Measurements from ENCODE around the gene LDLRAP1. TPM values are rescaled to one million over a fixed set of nuclear protein-coding genes. Genes with fewer than 3 reads are reported as not detected.

LDLRAP1 gene
- total RNA-seq, 1 donor from 2014 or later = 22.3 TPM

DNA sequence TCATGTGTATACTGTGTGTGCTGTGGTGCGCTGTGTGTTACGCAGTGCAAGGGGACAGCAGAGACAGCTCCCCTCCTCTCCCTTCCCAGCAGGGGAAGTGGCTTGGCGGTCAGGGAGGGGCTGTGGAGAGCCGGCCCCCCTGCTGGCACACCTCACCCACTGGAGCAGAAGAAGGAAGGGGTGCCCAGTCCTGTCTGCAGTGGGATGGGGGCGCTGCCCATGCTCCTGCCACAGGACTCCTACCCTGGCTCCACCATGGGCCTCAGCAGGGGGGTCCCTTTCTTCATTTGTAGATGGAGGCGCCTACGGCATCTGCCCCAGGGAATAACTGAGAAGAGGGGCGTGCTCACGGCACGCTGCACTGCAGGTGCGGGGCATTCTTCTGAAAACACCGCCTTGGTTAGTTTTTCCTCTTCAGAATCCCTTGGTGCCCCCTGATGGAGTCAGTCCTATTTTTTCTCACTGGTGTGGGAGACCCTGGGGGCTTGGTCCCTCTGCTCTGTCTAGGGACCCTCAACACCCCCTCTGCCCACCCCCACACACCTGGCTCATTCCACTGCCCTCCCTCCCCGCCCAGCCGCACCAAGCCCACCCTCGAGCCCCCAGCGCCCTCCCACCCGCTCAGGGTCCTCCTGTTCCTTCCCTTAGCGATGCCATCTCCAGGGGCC is 13.8 kb upstream of the LDLRAP1 start:
- H3K9me3 ChIP-seq = no peaks in the 10 kb centered on the region
- no peak overlapping the region for H3K27ac ChIP-seq
- no peak overlapping the region for H3K4me3 ChIP-seq
- DNase-seq (ENCODE audit: extremely low spot score in 2 of 2) = no peak
- intact Hi-C loops (cut with DNase I) = loop anchor here (10.0 kb wide), 1 partner anchor 115 kb away; no protein-coding TSS in a partner anchor
- H3K36me3 ChIP-seq = no peaks in the 10 kb centered on the region
- H3K27me3 ChIP-seq = no peaks in the 10 kb centered on the region
- H3K4me1 ChIP-seq = peaks cover 5% of the 10 kb centered on the region
- TF ChIP-seq POLR2A (IDR thresholded peaks at IDR 0.05) (no peak), POLR2AphosphoS5 (IDR thresholded peaks at IDR 0.05; ENCODE audit: insufficient read depth in 1 of 2, low read depth in 1 of 2) (no peak)
- TF ChIP-seq, protein P1, sequence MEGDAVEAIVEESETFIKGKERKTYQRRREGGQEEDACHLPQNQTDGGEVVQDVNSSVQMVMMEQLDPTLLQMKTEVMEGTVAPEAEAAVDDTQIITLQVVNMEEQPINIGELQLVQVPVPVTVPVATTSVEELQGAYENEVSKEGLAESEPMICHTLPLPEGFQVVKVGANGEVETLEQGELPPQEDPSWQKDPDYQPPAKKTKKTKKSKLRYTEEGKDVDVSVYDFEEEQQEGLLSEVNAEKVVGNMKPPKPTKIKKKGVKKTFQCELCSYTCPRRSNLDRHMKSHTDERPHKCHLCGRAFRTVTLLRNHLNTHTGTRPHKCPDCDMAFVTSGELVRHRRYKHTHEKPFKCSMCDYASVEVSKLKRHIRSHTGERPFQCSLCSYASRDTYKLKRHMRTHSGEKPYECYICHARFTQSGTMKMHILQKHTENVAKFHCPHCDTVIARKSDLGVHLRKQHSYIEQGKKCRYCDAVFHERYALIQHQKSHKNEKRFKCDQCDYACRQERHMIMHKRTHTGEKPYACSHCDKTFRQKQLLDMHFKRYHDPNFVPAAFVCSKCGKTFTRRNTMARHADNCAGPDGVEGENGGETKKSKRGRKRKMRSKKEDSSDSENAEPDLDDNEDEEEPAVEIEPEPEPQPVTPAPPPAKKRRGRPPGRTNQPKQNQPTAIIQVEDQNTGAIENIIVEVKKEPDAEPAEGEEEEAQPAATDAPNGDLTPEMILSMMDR (IDR thresholded peaks at IDR 0.05) = no peak

DNA sequence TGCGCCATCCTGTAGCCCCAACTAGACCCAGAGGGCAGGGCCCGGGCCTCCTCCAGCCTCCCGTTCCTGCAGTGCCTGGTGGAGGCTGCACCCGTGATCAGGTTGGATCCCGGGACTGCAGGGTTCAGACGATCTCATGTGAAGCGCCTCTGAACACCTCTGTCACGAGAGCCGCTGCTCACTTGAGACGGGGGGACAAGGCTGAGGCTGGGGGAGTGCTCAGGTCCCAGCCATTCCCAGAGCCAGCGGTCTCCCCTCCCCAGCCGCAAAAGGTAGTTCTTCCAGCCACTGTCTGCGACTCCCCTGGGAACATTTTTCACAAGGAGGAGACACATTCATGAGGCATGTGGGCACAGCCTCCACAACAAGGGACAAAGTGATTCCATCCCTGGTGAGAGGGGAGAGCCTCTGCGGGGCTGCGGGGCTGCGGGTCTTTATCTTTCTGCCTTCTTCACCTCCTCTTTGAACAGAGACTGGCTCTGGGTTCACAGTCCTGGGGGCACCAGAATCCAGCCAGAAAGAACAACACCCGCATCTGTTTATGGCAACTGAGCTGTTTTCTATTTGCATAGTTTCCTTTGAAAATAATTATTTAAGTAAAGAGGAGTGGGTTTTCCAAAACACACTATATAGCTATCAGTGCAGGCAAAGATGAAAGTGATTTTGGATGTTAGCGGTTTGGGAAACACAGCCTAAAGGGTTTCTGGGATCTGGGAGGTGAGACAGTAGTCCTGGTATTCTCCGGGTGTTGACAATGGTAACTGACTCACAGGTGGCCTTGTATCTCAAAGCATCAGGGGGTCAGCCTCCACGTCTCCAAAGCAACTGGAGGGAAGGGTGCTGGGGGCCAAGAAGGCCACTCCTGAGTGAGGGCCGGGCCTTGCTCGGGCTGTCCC is 13.0 kb upstream of the LDLRAP1 start:
- TF ChIP-seq POLR2AphosphoS5 (IDR thresholded peaks at IDR 0.05; ENCODE audit: insufficient read depth in 1 of 2, low read depth in 1 of 2) (no peak), POLR2A (IDR thresholded peaks at IDR 0.05) (no peak)
- TF ChIP-seq, protein P1 (IDR thresholded peaks at IDR 0.05) = no peak
- Histone ChIP-seq H3K4me3 (no peak overlapping the region), H3K9me3 (no peaks in the 10 kb centered on the region), H3K4me1 (peaks cover 5% of the 10 kb centered on the region), H3K27ac (no peak overlapping the region), H3K36me3 (no peaks in the 10 kb centered on the region), H3K27me3 (no peaks in the 10 kb centered on the region)
- intact Hi-C loops (cut with DNase I) = no loop called here
- DNase-seq (ENCODE audit: extremely low spot score in 2 of 2) = no peak

DNA sequence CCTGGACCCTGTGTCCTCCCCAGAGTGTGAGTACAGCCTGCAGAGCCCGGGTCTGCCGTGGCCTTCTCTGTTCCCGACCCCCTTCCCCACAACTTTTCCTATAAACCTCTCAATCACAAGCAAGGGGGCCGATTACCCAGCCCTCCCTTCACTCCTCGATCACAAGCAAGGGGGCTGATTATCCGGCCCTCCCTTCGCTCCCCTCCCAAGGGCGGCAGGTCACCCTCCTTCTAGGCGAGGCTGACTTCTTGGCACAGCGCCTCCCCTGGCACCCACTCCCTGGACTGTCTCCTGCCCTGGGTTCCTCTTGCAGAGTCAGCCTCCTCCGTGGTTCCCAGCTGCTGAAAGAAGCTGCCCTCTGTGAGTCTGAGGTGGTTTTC is 12.3 kb upstream of the LDLRAP1 start:
- Histone ChIP-seq H3K27ac (no peak overlapping the region), H3K4me1 (peaks cover 5% of the 10 kb centered on the region), H3K36me3 (no peaks in the 10 kb centered on the region), H3K4me3 (no peak overlapping the region), H3K9me3 (no peaks in the 10 kb centered on the region), H3K27me3 (no peaks in the 10 kb centered on the region)
- TF ChIP-seq POLR2AphosphoS5 (IDR thresholded peaks at IDR 0.05; ENCODE audit: insufficient read depth in 1 of 2, low read depth in 1 of 2) = no peak
- TF ChIP-seq, protein P1 (IDR thresholded peaks at IDR 0.05) = no peak
- no peak for TF ChIP-seq POLR2A (IDR thresholded peaks at IDR 0.05)
- intact Hi-C loops (cut with DNase I) = no loop called here
- DNase-seq (ENCODE audit: extremely low spot score in 2 of 2) = no peak

DNA sequence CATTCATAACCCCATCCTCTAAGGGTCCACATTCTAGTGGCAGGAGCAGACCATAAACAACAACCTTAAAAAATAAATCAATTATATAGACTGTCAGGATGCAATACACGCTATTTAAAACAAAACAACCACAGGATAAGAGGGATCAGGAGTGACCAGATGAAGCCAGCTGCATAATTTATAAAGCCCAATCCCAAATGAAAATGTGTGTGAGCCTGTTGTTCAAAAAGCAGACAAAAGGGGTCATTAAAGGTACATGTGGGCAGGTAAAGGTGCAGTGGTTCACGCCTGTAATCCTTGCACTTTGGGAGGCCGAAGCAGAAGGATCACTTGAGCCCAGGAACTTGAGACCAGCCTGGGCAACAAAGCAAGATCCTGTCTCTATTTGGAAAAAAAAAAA is 10.4 kb upstream of the LDLRAP1 start:
- intact Hi-C loops (cut with DNase I) = no loop called here
- no peak for DNase-seq (ENCODE audit: extremely low spot score in 2 of 2)
- Histone ChIP-seq H3K4me1 (peaks cover 2% of the 10 kb centered on the region), H3K4me3 (no peak overlapping the region), H3K9me3 (no peaks in the 10 kb centered on the region), H3K27me3 (no peaks in the 10 kb centered on the region), H3K27ac (no peak overlapping the region), H3K36me3 (no peaks in the 10 kb centered on the region)
- no peak for TF ChIP-seq POLR2AphosphoS5 (IDR thresholded peaks at IDR 0.05; ENCODE audit: insufficient read depth in 1 of 2, low read depth in 1 of 2)
- TF ChIP-seq, protein P1 (IDR thresholded peaks at IDR 0.05) = no peak
- TF ChIP-seq POLR2A (IDR thresholded peaks at IDR 0.05) = no peak

All from vagina (tissue), 2 donors.